Neural progenitor cell (in vitro differentiated cells): Measurements from ENCODE around the gene RPS3A. TPM values are rescaled to one million over a fixed set of nuclear protein-coding genes. Genes with fewer than 3 reads are reported as not detected.
A peak's percentile ranks its signal among the peaks of the same experiment; 100 is the strongest.

Experiments used
- DNase-seq: peaks from one replicate; pipeline ENCODE4 v3.0.0-alpha.2; 2016; ENCODE audit warnings: low spot score
- H2AFZ ChIP-seq: fragments of 200-600 bp; sonication (generic); replicated peaks from 2 replicates; pipeline ENCODE4 v1.6.1; 2016; ENCODE audit warnings: antibody characterized with exemption
- H3F3A ChIP-seq: fragments of 200-600 bp; sonication (generic); 2 replicates; pipeline ENCODE4 v1.6.1; 2016; ENCODE audit warnings: antibody characterized with exemption, low read depth
- H3K27ac ChIP-seq: fragments of 200-600 bp; sonication (generic); 2 replicates; pipeline ENCODE4 v1.5.1; 2016; ENCODE audit warnings: mild to moderate bottlenecking
- H3K27me3 ChIP-seq: fragments of 200-600 bp; sonication (generic); 2 replicates; pipeline ENCODE4 v1.6.1; 2016; ENCODE audit warnings: mild to moderate bottlenecking, moderate library complexity
- H3K36me3 ChIP-seq: fragments of 200-600 bp; sonication (generic); 2 replicates; pipeline ENCODE4 v1.5.1; 2016
- H3K4me1 ChIP-seq: fragments of 200-600 bp; sonication (generic); 2 replicates; pipeline ENCODE4 v1.6.1; 2016; ENCODE audit warnings: mixed run types
- H3K4me2 ChIP-seq: fragments of 200-600 bp; sonication (generic); 2 replicates; pipeline ENCODE4 v1.6.1; 2016
- H3K4me3 ChIP-seq: fragments of 200-600 bp; sonication (generic); 2 replicates; pipeline ENCODE4 v1.5.1; 2016
- H3K79me2 ChIP-seq: fragments of 200-600 bp; sonication (generic); 2 replicates; pipeline ENCODE4 v1.6.1; 2016; ENCODE audit warnings: low read depth
- H3K9ac ChIP-seq: fragments of 200-600 bp; sonication (generic); 2 replicates; pipeline ENCODE4 v1.6.1; 2016
- H3K9me3 ChIP-seq: fragments of 200-600 bp; sonication (generic); 2 replicates; pipeline ENCODE4 v1.5.1; 2016; ENCODE audit warnings: low read depth
- H4K20me1 ChIP-seq: fragments of 200-600 bp; sonication (generic); 2 replicates; pipeline ENCODE4 v1.6.1; 2016; ENCODE audit warnings: low read depth
- H3K27ac Mint-ChIP-seq: 3 replicates; pipeline ENCODE4 v1.8.0; 2021; ENCODE audit warnings: mixed read lengths
- H3K27me3 Mint-ChIP-seq: 2 replicates; pipeline ENCODE4 v1.8.0; 2022; ENCODE audit warnings: low read depth, mild to moderate bottlenecking, inconsistent platforms, moderate library complexity, mixed read lengths; ENCODE audit not compliant: insufficient read depth
- H3K36me3 Mint-ChIP-seq: 3 replicates; pipeline ENCODE4 v1.8.0; 2021; ENCODE audit warnings: mixed read lengths
- H3K4me1 Mint-ChIP-seq: 3 replicates; pipeline ENCODE4 v1.8.0; 2021; ENCODE audit warnings: mixed read lengths
- H3K4me3 Mint-ChIP-seq: 3 replicates; pipeline ENCODE4 v1.8.0; 2021; ENCODE audit warnings: mild to moderate bottlenecking, moderate library complexity, mixed read lengths
- H3K9me3 Mint-ChIP-seq: 3 replicates; pipeline ENCODE4 v1.8.0; 2020; ENCODE audit warnings: mixed read lengths
- EZH2 ChIP-seq: fragments of 200-600 bp; sonication (generic); IDR thresholded peaks from 2 replicates; pipeline ENCODE4 v1.6.1; 2017; ENCODE audit warnings: antibody characterized with exemption, mild to moderate bottlenecking, moderate library complexity
- EZH2phosphoT487 ChIP-seq: fragments of 200-600 bp; sonication (generic); IDR thresholded peaks from 2 replicates; pipeline ENCODE4 v1.6.1; 2017; ENCODE audit warnings: antibody characterized with exemption
- total RNA-seq: library from RNA; depleted of rRNA; stranded (reverse); fragments of >200 nt; gene quantifications from 2 replicates; pipeline ENCODE4 v1.2.3, GENCODE V29; 2015; ENCODE audit warnings: low replicate concordance
- TF ChIP-seq, protein P1 (sequence below): fragments of 200-600 bp; sonication (generic); IDR thresholded peaks from 2 replicates; pipeline ENCODE4 v1.5.1; 2017; ENCODE audit warnings: antibody characterized with exemption, mild to moderate bottlenecking

RPS3A gene
- total RNA-seq, 1 donor from 2014 or later, result 9,356 TPM

DNA sequence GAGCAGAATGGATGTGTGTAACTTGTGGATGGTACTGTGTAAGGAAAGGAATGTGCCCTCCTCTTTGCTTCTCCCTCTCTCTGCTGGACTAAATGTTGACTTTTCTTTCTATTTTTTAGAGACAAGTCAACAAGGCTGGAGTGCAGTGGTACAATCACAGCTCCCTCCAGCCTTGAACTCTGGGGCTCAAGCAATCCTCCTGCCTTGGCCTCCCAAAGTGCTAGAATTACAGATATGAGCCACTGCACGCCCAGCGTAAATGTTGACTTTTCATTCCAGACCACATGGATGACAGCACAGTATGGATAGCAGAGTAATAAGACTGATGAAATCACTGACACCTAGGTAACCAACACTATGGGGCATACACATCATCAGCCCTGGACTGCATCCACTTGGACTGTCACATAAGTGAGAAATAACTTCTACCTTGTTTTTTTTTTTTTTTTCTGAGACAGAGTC, 5.1 kb upstream of the RPS3A start:
- TF ChIP-seq, protein P1, sequence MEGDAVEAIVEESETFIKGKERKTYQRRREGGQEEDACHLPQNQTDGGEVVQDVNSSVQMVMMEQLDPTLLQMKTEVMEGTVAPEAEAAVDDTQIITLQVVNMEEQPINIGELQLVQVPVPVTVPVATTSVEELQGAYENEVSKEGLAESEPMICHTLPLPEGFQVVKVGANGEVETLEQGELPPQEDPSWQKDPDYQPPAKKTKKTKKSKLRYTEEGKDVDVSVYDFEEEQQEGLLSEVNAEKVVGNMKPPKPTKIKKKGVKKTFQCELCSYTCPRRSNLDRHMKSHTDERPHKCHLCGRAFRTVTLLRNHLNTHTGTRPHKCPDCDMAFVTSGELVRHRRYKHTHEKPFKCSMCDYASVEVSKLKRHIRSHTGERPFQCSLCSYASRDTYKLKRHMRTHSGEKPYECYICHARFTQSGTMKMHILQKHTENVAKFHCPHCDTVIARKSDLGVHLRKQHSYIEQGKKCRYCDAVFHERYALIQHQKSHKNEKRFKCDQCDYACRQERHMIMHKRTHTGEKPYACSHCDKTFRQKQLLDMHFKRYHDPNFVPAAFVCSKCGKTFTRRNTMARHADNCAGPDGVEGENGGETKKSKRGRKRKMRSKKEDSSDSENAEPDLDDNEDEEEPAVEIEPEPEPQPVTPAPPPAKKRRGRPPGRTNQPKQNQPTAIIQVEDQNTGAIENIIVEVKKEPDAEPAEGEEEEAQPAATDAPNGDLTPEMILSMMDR, result no peak
- TF ChIP-seq EZH2phosphoT487 (no peak), EZH2 (no peak)
- Histone ChIP-seq H2AFZ (no peak overlapping the region), H3F3A (no peaks in the 10 kb centered on the region), H3K9me3 (no peaks in the 10 kb centered on the region), H3K36me3 (no peaks in the 10 kb centered on the region), H3K27ac (no peak overlapping the region), H3K4me1 (no peaks in the 10 kb centered on the region), H3K27me3 (no peaks in the 10 kb centered on the region), H3K79me2 (no peaks in the 10 kb centered on the region), H3K4me2 (no peak overlapping the region), H4K20me1 (no peaks in the 10 kb centered on the region), H3K4me3 (no peak overlapping the region), H3K9ac (no peak overlapping the region)
- no peak for DNase-seq
- Mint-ChIP-seq H3K27me3 (peaks cover 5% of the 10 kb centered on the region), H3K27ac (no peak overlapping the region), H3K4me1 (no peaks in the 10 kb centered on the region), H3K4me3 (no peak overlapping the region), H3K9me3 (no peaks in the 10 kb centered on the region), H3K36me3 (no peaks in the 10 kb centered on the region)

DNA sequence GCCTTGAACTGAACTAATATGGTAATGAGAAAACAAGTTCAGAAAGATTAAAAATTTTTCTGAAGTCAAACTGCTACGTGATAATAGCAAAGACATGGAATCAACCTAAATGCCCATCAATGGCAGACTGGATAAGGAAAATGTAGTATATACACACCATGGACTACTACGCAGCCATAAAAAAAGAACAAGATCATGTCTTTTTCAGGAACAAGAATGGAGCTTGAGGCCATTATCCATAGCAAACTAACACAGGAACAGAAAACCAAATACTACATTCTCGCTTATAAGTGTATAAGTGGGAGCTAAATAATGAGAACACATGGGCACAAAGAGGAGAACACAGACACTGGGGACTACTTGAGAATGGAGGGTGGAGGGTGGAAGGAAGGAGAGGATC, 4.3 kb upstream of the RPS3A start:
- TF ChIP-seq EZH2, result no peak
- no peak for TF ChIP-seq EZH2phosphoT487
- TF ChIP-seq, protein P1, result no peak
- Mint-ChIP-seq H3K4me1 (peaks cover 3% of the 10 kb centered on the region), H3K27me3 (peaks cover 8% of the 10 kb centered on the region), H3K4me3 (no peak overlapping the region), H3K36me3 (peaks cover 2% of the 10 kb centered on the region), H3K27ac (no peak overlapping the region), H3K9me3 (peaks cover 2% of the 10 kb centered on the region)
- DNase-seq, result no peak
- Histone ChIP-seq H2AFZ (no peak overlapping the region), H3K36me3 (no peaks in the 10 kb centered on the region), H3K9ac (no peak overlapping the region), H4K20me1 (peaks cover 6% of the 10 kb centered on the region), H3K4me3 (no peak overlapping the region), H3K4me1 (no peaks in the 10 kb centered on the region), H3K9me3 (no peaks in the 10 kb centered on the region), H3K79me2 (peaks cover 8% of the 10 kb centered on the region), H3K27me3 (no peaks in the 10 kb centered on the region), H3K4me2 (no peak overlapping the region), H3F3A (peaks cover 1% of the 10 kb centered on the region), H3K27ac (no peak overlapping the region)

DNA sequence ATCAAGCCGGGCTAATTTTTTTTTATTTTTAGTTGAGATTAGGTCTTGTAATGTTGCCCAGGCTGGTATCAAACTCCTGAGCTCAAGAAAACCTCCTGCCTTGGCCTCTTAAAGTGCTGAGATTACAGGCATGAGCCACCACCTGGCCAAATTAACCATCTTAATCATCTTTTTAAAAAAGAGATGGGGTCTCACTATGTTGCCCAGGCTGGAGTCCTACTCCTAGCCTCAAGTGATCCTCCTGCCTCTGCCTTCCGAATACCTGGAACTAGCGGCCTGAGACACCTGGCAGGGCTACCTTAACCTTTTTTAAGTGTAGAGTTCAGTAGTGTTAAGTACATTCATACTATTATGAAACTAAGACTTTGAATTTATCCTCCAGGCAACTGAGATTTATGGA, 1.7 kb upstream of the RPS3A start:
- peaks cover 20% of the 10 kb centered on the region for H3K4me1 Mint-ChIP-seq
- peaks cover 23% of the 10 kb centered on the region for H3F3A ChIP-seq
- no peak overlapping the region for H3K9ac ChIP-seq
- peaks cover 31% of the 10 kb centered on the region for H4K20me1 ChIP-seq
- H3K4me2 ChIP-seq, result no peak overlapping the region
- H3K4me3 ChIP-seq, result no peak overlapping the region
- no peaks in the 10 kb centered on the region for H3K27me3 ChIP-seq
- H3K27ac Mint-ChIP-seq, result no peak overlapping the region
- no peak overlapping the region for H3K27ac ChIP-seq
- H3K36me3 ChIP-seq, result peaks cover 17% of the 10 kb centered on the region
- no peak for DNase-seq
- peak overlapping the region; percentile 27 for H3K4me3 Mint-ChIP-seq
- H3K9me3 ChIP-seq, result no peaks in the 10 kb centered on the region
- peaks cover 34% of the 10 kb centered on the region for H3K79me2 ChIP-seq
- no peak for TF ChIP-seq EZH2phosphoT487
- TF ChIP-seq EZH2, result no peak
- TF ChIP-seq, protein P1, result no peak
- H2AFZ ChIP-seq, result no peak overlapping the region
- peaks cover 8% of the 10 kb centered on the region for H3K27me3 Mint-ChIP-seq
- peaks cover 10% of the 10 kb centered on the region for H3K4me1 ChIP-seq
- peaks cover 20% of the 10 kb centered on the region for H3K36me3 Mint-ChIP-seq
- H3K9me3 Mint-ChIP-seq, result peaks cover 2% of the 10 kb centered on the region

DNA sequence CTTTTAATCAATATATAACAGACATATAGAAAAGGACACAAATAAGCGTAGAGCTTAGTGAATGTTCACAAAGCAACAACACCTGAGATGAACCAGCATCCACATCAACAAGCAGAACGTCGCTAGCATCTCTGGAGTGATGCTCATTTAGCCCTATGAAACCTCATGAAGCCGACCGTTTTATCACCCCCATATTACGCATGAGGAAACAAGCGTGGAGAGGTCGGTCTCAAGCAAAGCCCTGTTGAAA, 524 bp upstream of the RPS3A start:
- H3K9ac ChIP-seq, result no peak overlapping the region
- peaks cover 42% of the 10 kb centered on the region for H3K79me2 ChIP-seq
- TF ChIP-seq EZH2phosphoT487 (no peak), EZH2 (no peak)
- TF ChIP-seq, protein P1, result no peak
- peak overlapping the region; percentile 86 for H3K4me3 ChIP-seq
- Mint-ChIP-seq H3K4me3 (peak overlapping the region; percentile 94), H3K27me3 (peaks cover 8% of the 10 kb centered on the region), H3K4me1 (peaks cover 20% of the 10 kb centered on the region), H3K27ac (peak overlapping the region; percentile 99), H3K9me3 (peaks cover 2% of the 10 kb centered on the region), H3K36me3 (peaks cover 23% of the 10 kb centered on the region)
- H3K9me3 ChIP-seq, result no peaks in the 10 kb centered on the region
- peaks cover 35% of the 10 kb centered on the region for H3F3A ChIP-seq
- DNase-seq, result no peak
- H3K4me1 ChIP-seq, result peaks cover 10% of the 10 kb centered on the region
- H2AFZ ChIP-seq, result peak overlapping the region; percentile 98
- H4K20me1 ChIP-seq, result peaks cover 42% of the 10 kb centered on the region
- H3K36me3 ChIP-seq, result peaks cover 17% of the 10 kb centered on the region
- no peaks in the 10 kb centered on the region for H3K27me3 ChIP-seq
- no peak overlapping the region for H3K27ac ChIP-seq
- H3K4me2 ChIP-seq, result peak overlapping the region; percentile 100
